Adrenal gland (tissue), 12 donors: ENCODE measurements around the gene PLSCR5. TPM values are rescaled to one million over a fixed set of nuclear protein-coding genes. Genes with fewer than 3 reads are reported as not detected.
A peak's percentile ranks its signal among the peaks of the same experiment; 100 is the strongest.

Source experiments
- DNase-seq, 7 donors: peaks; one replicate each; pipeline ENCODE4 v3.0.0-alpha.2; 2019 to 2020
- H3K27ac ChIP-seq, 5 donors: fragments of 200-600 bp; sonication (generic) in 4 of 5; 1 replicate in 3 of 5; 2 replicates in 2 of 5; pipeline versions ENCODE4 v1.5.1 to v1.8.0; 2016 to 2020; ENCODE audit warnings: mild to moderate bottlenecking in 1 of 5
- H3K27me3 ChIP-seq: fragments of 200-600 bp; 2 replicates; pipeline ENCODE4 v1.8.0; 2021
- H3K36me3 ChIP-seq, 2 donors: fragments of 200-600 bp; replicated peaks in 1 of 2; 1 replicate in 1 of 2; 2 replicates in 1 of 2; pipeline versions ENCODE4 v1.5.1 to v1.8.0; 2018 to 2022
- H3K4me1 ChIP-seq, 2 donors: fragments of 200-600 bp; replicated peaks in 1 of 2; 1 replicate in 1 of 2; 2 replicates in 1 of 2; pipeline versions ENCODE4 v1.5.1 to v1.8.0; 2018 to 2021
- H3K4me3 ChIP-seq, 4 donors: fragments of 200-600 bp; sonication (generic) in 3 of 4; one replicate each; pipeline ENCODE4 v1.5.1; 2016 to 2018
- H3K9me3 ChIP-seq, 3 donors: fragments of 200-600 bp; sonication (generic) in 1 of 3; replicated peaks in 1 of 3; 1 replicate in 2 of 3; 2 replicates in 1 of 3; pipeline versions ENCODE4 v1.5.1 to v1.8.0; 2016 to 2021
- CTCF ChIP-seq, 6 experiments: fragments of 450-650 bp in 4 of 6; fragments of 200-600 bp in 2 of 6; sonication (generic) in 1 of 6; IDR thresholded peaks; 1 replicate in 5 of 6; 2 replicates in 1 of 6; pipeline versions ENCODE4 v1.5.1 to v1.8.0; 2016 to 2021; ENCODE audit warnings: antibody characterized with exemption in 6 of 6, mild to moderate bottlenecking in 2 of 6, moderate library complexity in 1 of 6
- POLR2A ChIP-seq, 2 donors: fragments of 450-650 bp; IDR thresholded peaks; one replicate each; pipeline ENCODE4 v1.6.1; 2017; ENCODE audit warnings: antibody characterized with exemption in 2 of 2, mild to moderate bottlenecking in 2 of 2, moderate library complexity in 1 of 2
- WGBS, 4 donors: extraction: QIAGEN DNeasy Blood & Tissue Kit in 2 of 4; methylation state at CpG; one replicate each; pipeline versions ENCODE4 v1.1.5 to v1.1.7; 2013 to 2017; 5-methylcytosine and 5-hydroxymethylcytosine counted together
- intact Hi-C, 2 donors: fragments of 100-400 bp; cut with DNase I; formaldehyde crosslinking; loops; one replicate each; pipeline versions ENCODE4 v1.14.1 to v1.15.0; 2022 to 2023
- polyA plus RNA-seq, 3 donors: library from polyadenylated mRNA; stranded (reverse); fragments of 200-250 nt in 2 of 3; fragments of 350-450 nt in 1 of 3; fragmentation: Illumina TruSeq in 1 of 3; extraction: RNeasy Lipid Tissue Mini Kit (QIAGEN cat#74804) in 1 of 3; gene quantifications; one replicate each; pipeline ENCODE4 v1.2.3, GENCODE V29; 2013 to 2014
- total RNA-seq, 9 donors: library from RNA; depleted of rRNA in 4 of 9; stranded (reverse); fragments of >200 nt in 4 of 9; fragments of 120-200 nt in 1 of 9; fragmentation: NEBNext Ultra II Directional in 1 of 9; extraction: Animal tissue kit (Norgen Biotek cat#: 25700) in 1 of 9; gene quantifications; one replicate each; pipeline versions ENCODE4 v1.1.0 to v1.2.4, GENCODE V29; 2013 to 2023
- donor health status: healthy with polysubstance abuse.
- donor health status: Bipolar disorder and iron deficiency.
- donor health status: DM: yes; HTN: yes; CAD: no.
- donor health status: DM: no; HTN: no; CAD: no.
- donor health status: DM: no; HTN: no; CAD: no.
- donor health status: DM: yes; HTN: yes; CAD: no.

PLSCR5 gene
- total and polyA plus RNA-seq, 12 donors, result not detected

- DNase-seq, result no peak
- no peaks in the 10 kb centered on the region for H3K27me3 ChIP-seq
- no peaks in the 10 kb centered on the region for H3K9me3 ChIP-seq
- TF ChIP-seq CTCF (IDR thresholded peaks at IDR 0.05) (no peak), POLR2A (IDR thresholded peaks at IDR 0.05) (no peak)
- H3K4me3 ChIP-seq, result no peak overlapping the region
- peaks cover 0 to 12% of the 10 kb centered on the region in 2 donors for H3K4me1 ChIP-seq
- no peak overlapping the region for H3K27ac ChIP-seq
- no peaks in the 10 kb centered on the region for H3K36me3 ChIP-seq
- intact Hi-C loops, result no loop called here
These were observed 57.8 kb downstream of the PLSCR5 start for GRCh38 chr3:146547235-146547835.

GRCh38 chr3:146546366-146546965 lies 58.7 kb downstream of the PLSCR5 start:
- Histone ChIP-seq H3K4me3 (no peak overlapping the region), H3K4me1 (peaks cover 0 to 21% of the 10 kb centered on the region in 2 donors), H3K36me3 (no peaks in the 10 kb centered on the region), H3K9me3 (no peaks in the 10 kb centered on the region), H3K27ac (no peak overlapping the region), H3K27me3 (no peaks in the 10 kb centered on the region)
- TF ChIP-seq CTCF (IDR thresholded peaks at IDR 0.05) (no peak), POLR2A (IDR thresholded peaks at IDR 0.05) (no peak)
- intact Hi-C loops, result no loop called here
- WGBS, 4 donors, result 72 to 84% (median 79%) methylated on average over 1 of the region's 1 CpG
- DNase-seq, result no peak

GRCh38 chr3:146544929-146545528 lies 60.1 kb downstream of the PLSCR5 start:
- Histone ChIP-seq H3K4me1 (peaks cover 0 to 34% of the 10 kb centered on the region in 2 donors), H3K9me3 (no peaks in the 10 kb centered on the region), H3K27ac (peak overlapping the region in 4 of 5 donors; percentile 93 to 98 (median 98)), H3K27me3 (no peaks in the 10 kb centered on the region), H3K4me3 (peak overlapping the region in 2 of 4 donors; percentile 82 to 83), H3K36me3 (no peaks in the 10 kb centered on the region)
- TF ChIP-seq CTCF (IDR thresholded peaks at IDR 0.05), result no peak
- TF ChIP-seq POLR2A (IDR thresholded peaks at IDR 0.05), result no peak
- intact Hi-C loops, result no loop called here
- DNase-seq, result no peak
- WGBS, 4 donors, result 48 to 52% (median 51%) methylated on average over 8 of the region's 8 CpGs

- peak; percentile 89 to 97 (median 96) for DNase-seq
- TF ChIP-seq CTCF (IDR thresholded peaks at IDR 0.05) (no peak), POLR2A (IDR thresholded peaks at IDR 0.05) (peak; percentile 72 to 84)
- H3K9me3 ChIP-seq, result no peaks in the 10 kb centered on the region
- peak within 1 kb of the TSS; percentile 90 to 98 (median 97) for H3K27ac ChIP-seq
- no peaks in the 10 kb centered on the region for H3K27me3 ChIP-seq
- no peaks in the 10 kb centered on the region for H3K36me3 ChIP-seq
- intact Hi-C loops, result no loop called here
- peaks cover 0 to 41% of the 10 kb centered on the region in 2 donors for H3K4me1 ChIP-seq
- WGBS, 4 donors, result 1 to 2% (median 1%) methylated on average over 18 to 51 of the region's 51 CpGs
- peak within 1 kb of the TSS; percentile 52 to 93 (median 82) for H3K4me3 ChIP-seq
These were observed 60.9 kb downstream of the PLSCR5 start, which contains the start of gene PLSCR1 for GRCh38 chr3:146544002-146544928. Gene PLSCR1 (minus strand): TSS chr3:146544607. CDS start chr3:146536552, 8,055 bp downstream.
